Loucy (cell line): ENCODE results near the gene DIPK1B.

ENCODE experiments used
- CTCF ChIP-seq: fragments of 200-600 bp; sonication (generic); conservative IDR thresholded peaks from 2 replicates; pipeline ENCODE4 v1.5.1; 2014; ENCODE audit warnings: mild to moderate bottlenecking, antibody characterized with exemption, low read length
- EZH2phosphoT487 ChIP-seq: fragments of 200-600 bp; IDR thresholded peaks from 2 replicates; pipeline ENCODE4 v1.6.1; 2018; ENCODE audit warnings: antibody characterized with exemption, mild to moderate bottlenecking, moderate library complexity, borderline replicate concordance

DNA sequence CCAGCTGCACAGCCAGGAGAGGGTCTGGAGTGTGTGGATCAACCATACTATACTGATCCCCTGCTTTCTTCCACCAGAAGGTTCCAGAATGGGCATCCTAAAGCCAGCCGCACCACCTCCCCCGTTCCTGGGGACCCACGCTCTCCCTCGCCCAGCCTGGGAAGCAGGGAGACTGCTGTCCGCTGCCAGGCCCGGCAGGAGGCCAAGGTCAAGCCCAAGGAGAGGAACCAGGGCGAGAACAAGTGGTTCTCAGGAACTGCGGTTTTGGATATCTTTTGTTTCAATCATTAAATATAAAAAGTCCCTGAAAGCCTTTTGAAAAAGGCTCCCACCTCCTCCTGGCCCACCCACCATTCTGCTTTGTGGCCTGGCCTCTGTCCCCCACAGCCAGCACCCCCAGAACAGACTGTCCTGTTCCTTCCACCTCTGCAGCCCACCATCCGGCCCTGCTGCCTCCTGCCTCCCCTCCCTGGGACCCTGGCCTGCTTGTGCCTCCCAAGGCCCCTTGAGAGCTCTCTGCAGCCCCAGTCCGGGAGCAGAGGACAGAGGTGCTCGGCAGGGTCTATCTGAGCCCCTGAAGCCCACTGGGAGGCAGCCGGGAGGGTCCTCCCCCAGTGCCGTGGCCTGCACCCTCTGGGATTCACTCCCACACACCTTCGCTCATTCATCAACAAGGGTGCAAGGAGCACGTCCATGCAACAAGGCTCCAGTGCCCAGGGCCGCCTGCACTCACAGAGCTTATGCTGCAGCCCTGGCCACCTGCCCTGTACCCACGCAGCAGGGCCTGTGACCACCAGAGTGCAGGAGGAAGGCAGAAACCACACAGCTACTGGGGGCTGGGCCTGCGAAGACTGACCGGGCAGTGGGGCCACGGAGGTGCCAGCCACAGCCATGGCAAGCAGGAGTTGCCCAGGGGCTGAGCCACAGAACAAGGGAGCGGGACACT is 36.6 kb downstream of the DIPK1B start:
- TF ChIP-seq EZH2phosphoT487 (no peak), CTCF (no peak)
